IPS-20b (cell line): ENCODE results near the gene TESK2.
A peak's percentile ranks its signal among the peaks of the same experiment; 100 is the strongest.
"Not testable (repeated sequence)": the region's sequence is repeated elsewhere in the genome, so short reads cannot be mapped to it uniquely, and the experiment has no call there.

Experiments used
- H3K27ac ChIP-seq: one replicate; pipeline ENCODE4 v1.5.1; 2013; ENCODE audit warnings: low read length
- H3K27me3 ChIP-seq: 2 replicates; pipeline ENCODE4 v1.6.1; 2013; ENCODE audit warnings: mild to moderate bottlenecking, low read length, inconsistent platforms; ENCODE audit not compliant: insufficient read depth
- H3K36me3 ChIP-seq: 2 replicates; pipeline ENCODE4 v1.6.1; 2013; ENCODE audit warnings: low read depth, mild to moderate bottlenecking, inconsistent platforms, low read length, moderate library complexity; ENCODE audit not compliant: insufficient read depth
- H3K4me1 ChIP-seq: 2 replicates; pipeline ENCODE4 v1.6.1; 2013; ENCODE audit warnings: mild to moderate bottlenecking, control low read depth, inconsistent platforms, low read length, moderate library complexity; ENCODE audit not compliant: insufficient read depth
- H3K4me3 ChIP-seq: 2 replicates; pipeline ENCODE4 v1.5.1; 2013; ENCODE audit warnings: mild to moderate bottlenecking, low read length, inconsistent platforms
- H3K9ac ChIP-seq: 2 replicates; pipeline ENCODE4 v1.6.1; 2013; ENCODE audit warnings: low read depth, mild to moderate bottlenecking, inconsistent platforms, low read length, moderate library complexity
- H3K9me3 ChIP-seq: 2 replicates; pipeline ENCODE4 v1.6.1; 2013; ENCODE audit warnings: mild to moderate bottlenecking, low read depth, low read length, inconsistent platforms; ENCODE audit not compliant: insufficient read depth

The TESK2 gene

DNA sequence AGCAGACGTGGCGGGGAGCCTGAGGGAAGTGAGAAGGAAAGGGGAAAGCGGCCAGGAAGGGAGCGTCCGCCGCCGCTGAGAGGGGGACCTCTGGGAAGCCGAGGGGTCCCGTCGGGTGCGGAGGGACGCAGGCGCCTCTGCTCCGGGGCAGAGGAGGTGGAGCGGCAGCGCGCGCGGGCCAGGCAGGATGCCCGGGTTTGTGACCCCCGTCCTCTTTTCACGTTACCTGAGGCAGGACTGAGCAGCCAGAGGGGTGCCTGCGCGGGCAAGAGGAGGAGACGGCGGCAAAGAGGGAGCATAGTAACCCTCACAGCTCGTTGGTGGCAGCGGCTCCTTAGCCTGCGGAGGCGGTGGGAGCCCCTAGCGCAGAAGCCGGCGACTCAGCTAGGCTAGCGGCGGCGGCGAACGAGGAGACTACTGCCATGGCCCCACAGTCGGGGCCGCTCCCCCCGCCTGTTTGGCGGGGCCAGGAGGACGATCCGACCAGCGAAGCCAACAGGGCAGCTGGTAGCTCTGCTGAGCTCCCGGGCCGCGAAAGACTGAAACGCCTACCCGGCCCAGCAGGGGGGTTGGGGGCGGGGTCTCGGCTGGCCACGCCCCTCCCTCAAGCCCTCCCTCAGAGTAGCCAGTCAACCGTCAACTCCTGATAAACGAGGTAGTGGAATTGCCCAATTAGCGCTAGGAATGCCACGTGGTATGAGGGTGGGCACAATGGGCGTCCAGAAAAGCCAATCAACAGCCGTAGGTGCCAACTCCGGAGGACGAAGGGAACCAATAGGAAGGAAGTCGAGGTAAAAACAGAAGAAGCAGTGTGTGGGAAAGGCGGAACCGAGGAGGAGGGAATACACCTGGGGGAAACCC, at the start of gene TESK2:
Gene TESK2, minus strand, starts transcription at position 538 of the 861 bp plus-strand sequence. CDS start 33,378 bp downstream, outside the sequence.
- Histone ChIP-seq H3K27ac (peak within 1 kb of the TSS; percentile 20), H3K4me1 (peaks cover 9% of the 10 kb centered on the region; the same call in 1 of the 2 replicates), H3K9me3 (no peaks in the 10 kb centered on the region), H3K36me3 (no peaks in the 10 kb centered on the region), H3K4me3 (peak within 1 kb of the TSS; percentile 71), H3K27me3 (peaks cover 18% of the 10 kb centered on the region), H3K9ac (peak within 1 kb of the TSS; percentile 51)

GRCh38 chr1:45536886-45537285, 45.9 kb upstream of the TESK2 start:
- Histone ChIP-seq H3K27me3 (no peaks in the 10 kb centered on the region), H3K9me3 (no peaks in the 10 kb centered on the region), H3K4me3 (no peak overlapping the region), H3K27ac (no peak overlapping the region), H3K36me3 (no peaks in the 10 kb centered on the region), H3K4me1 (no peaks in the 10 kb centered on the region), H3K9ac (no peak overlapping the region)

DNA sequence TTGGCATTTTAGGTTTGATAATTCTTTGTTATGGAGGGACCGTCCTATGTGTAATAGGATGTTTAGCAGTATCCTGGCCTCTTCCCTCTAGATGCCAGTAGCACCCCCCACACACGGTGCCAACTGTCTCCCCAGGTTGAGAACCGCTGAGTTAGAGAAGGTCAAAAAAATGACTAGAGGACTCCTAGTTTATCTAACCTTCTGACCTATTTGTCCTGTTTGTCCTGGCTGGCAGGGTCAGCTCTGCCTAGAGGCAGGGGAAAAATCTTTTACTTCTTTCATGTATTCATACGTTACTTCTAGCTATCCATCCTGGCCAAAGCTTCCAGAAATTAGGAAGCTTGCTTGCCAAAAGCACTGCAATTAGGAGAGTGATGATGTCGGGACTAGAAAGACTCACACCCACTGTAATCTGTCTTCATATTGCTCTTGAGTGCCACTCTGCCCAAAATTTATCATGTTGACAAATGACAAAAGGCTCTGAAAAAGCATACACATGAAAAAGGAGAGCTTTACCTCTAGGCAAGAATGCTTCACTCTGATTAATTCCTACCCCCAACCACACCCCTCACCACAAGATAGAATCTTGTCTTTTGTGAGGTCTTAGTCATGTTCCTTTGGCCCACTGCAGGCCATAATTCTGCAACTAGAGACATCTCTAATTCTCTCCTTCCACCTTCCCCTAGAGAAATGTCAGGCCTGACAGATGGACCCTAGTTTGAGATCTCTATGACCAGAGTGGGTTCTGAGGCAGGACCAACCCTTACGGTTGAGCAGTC, 45.2 kb upstream of the TESK2 start:
- Histone ChIP-seq H3K9me3 (no peaks in the 10 kb centered on the region), H3K4me3 (no peak overlapping the region), H3K4me1 (no peaks in the 10 kb centered on the region), H3K9ac (no peak overlapping the region), H3K36me3 (no peaks in the 10 kb centered on the region), H3K27ac (no peak overlapping the region), H3K27me3 (no peaks in the 10 kb centered on the region)

- Histone ChIP-seq H3K4me3 (no peak overlapping the region), H3K36me3 (no peaks in the 10 kb centered on the region), H3K27me3 (no peaks in the 10 kb centered on the region), H3K9me3 (no peaks in the 10 kb centered on the region), H3K4me1 (no peaks in the 10 kb centered on the region; the same call in 1 of the 2 replicates), H3K27ac (no peak overlapping the region), H3K9ac (no peak overlapping the region)
Observed at GRCh38 chr1:45531873-45532272, 40.9 kb upstream of the TESK2 start.

DNA sequence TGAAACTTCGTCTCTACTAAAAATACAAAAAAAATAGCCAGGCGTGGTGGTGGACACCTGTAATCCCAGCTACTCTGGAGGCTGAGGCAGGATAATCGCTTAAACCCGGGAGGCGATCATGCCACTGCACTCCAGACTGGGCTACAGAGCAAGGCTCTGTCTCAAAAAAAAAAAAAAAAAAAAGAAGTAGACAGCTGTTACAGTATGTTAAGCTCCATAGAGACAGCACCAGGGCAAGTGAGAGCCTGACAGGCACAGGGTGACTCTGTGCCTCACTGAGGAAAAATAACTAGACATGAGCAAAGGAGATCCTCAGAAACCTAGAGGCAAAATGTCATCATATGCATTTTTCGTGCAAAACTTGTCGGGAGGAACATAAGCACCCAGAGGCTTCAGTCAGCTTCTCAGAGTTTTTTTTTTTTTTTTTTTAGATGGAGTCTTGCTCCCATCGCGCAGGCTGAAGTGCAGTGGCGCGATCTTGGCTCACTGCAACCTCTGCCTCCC, 39.7 kb upstream of the TESK2 start:
- Histone ChIP-seq H3K4me1 (no peaks in the 10 kb centered on the region; the same call in 1 of the 2 replicates), H3K27me3 (no peaks in the 10 kb centered on the region), H3K9me3 (no peaks in the 10 kb centered on the region), H3K27ac (no peak overlapping the region), H3K9ac (no peak overlapping the region), H3K36me3 (no peaks in the 10 kb centered on the region), H3K4me3 (no peak overlapping the region)

- H3K4me1 ChIP-seq, result peaks cover 10% of the 10 kb centered on the region
- no peak overlapping the region for H3K9ac ChIP-seq
- no peaks in the 10 kb centered on the region for H3K9me3 ChIP-seq
- H3K27ac ChIP-seq, result no peak overlapping the region
- no peaks in the 10 kb centered on the region for H3K27me3 ChIP-seq
- no peak overlapping the region for H3K4me3 ChIP-seq
- H3K36me3 ChIP-seq, result no peaks in the 10 kb centered on the region
Observed at GRCh38 chr1:45526135-45526644, 35.2 kb upstream of the TESK2 start.

DNA sequence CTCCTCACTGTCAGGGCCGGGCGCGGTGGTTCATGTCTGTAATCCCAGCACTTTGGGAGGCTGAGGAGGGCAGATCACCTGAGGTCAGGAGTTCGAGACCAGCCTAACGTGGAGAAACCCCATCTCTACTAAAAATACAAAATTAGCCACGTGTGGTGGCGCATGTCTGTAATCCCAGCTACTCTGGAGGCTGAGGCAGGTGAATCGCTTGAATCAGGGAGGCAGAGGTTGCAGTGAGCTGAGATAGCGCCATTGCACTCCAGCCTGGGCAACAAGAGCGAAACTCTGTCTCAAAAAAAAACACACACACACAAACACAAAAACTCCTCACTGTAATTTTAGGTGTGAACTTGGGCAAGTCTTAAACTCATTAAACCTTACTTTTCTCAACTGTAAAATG, 33.0 kb upstream of the TESK2 start:
- H3K4me3 ChIP-seq, H3K36me3 ChIP-seq, H3K9ac ChIP-seq, H3K9me3 ChIP-seq, H3K27ac ChIP-seq, H3K27me3 ChIP-seq: not testable (repeated sequence)
- peaks cover 10% of the 10 kb centered on the region for H3K4me1 ChIP-seq

- Histone ChIP-seq H3K4me1 (peaks cover 10% of the 10 kb centered on the region), H3K36me3 (peaks cover 14% of the 10 kb centered on the region)
- not testable (repeated sequence) for H3K9me3 ChIP-seq, H3K27ac ChIP-seq, H3K4me3 ChIP-seq, H3K27me3 ChIP-seq, H3K9ac ChIP-seq
Observed at GRCh38 chr1:45523516-45523915, 32.6 kb upstream of the TESK2 start.

- Histone ChIP-seq H3K27me3 (no peaks in the 10 kb centered on the region), H3K36me3 (peaks cover 23% of the 10 kb centered on the region), H3K27ac (peak overlapping the region; percentile 96), H3K9me3 (no peaks in the 10 kb centered on the region), H3K4me1 (peaks cover 10% of the 10 kb centered on the region; the same call in 1 of the 2 replicates), H3K9ac (peak overlapping the region; percentile 98), H3K4me3 (peak overlapping the region; percentile 93)
Observed at GRCh38 chr1:45522324-45523104, 31.6 kb upstream of the TESK2 start.

DNA sequence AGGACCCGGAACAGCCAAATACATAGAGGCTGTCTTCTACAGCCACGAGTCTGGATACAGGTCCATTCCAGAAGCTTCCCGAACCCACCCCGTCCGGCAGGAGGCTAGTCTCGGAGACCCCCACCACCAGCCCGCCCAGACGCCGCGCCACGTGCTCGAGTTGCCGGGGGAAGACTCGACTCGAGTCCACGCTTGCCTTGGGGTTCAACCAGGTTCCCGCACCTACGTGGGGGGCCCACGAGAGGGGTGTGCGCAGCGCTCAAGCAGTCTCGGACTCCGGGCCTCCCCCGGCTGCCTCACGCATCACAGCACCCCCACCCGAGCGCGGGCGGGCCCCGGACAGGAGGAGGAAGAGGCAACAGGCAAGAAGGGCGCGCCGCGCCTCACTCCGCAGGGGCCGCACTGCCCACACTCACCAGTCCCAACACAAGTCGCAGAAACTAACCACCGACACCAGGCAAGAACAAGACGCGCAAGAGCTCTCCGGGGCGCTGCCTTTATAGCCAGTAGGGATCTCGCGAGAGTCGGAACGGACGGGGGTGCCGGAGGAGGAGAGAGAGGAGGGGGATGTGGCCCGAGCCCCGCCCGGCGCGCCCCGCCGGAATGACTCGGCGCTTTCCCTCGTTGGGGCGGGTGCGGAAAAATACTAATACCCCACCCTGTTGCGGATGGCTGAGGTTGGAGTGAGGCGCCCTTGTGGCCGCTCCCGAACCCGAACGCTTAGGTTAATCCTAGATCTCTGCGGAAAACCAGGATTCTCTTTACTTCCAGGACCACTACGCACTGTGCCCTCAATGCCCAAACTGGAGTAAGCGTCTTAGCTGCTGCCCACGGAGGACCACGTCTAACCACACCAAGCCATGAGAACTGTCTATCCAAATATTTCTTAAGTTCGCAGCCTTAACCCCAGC, 30.7 kb upstream of the TESK2 start, which contains the start of gene PRDX1:
Gene PRDX1, minus strand, starts transcription at position 472 of the 911 bp plus-strand sequence. CDS start 2,841 bp downstream, outside the sequence.
- Histone ChIP-seq H3K9me3 (no peaks in the 10 kb centered on the region), H3K9ac (peak within 1 kb of the TSS; percentile 98), H3K4me1 (peaks cover 10% of the 10 kb centered on the region; the same call in 1 of the 2 replicates), H3K36me3 (peaks cover 31% of the 10 kb centered on the region), H3K27ac (peak within 1 kb of the TSS; percentile 96), H3K27me3 (no peaks in the 10 kb centered on the region), H3K4me3 (peak within 1 kb of the TSS; percentile 93)
